OCI-LY1 (cell line): ENCODE measurements around the gene PHLDA2.

Experiments used
- CTCF ChIP-seq: fragments of 200-600 bp; sonication (generic), shearing (Covaris generic); IDR thresholded peaks from 2 replicates; pipeline ENCODE4 v1.5.1; 2017; ENCODE audit warnings: mild to moderate bottlenecking, antibody characterized with exemption, low read length, moderate library complexity, mixed read lengths
- EZH2 ChIP-seq: fragments of 200-600 bp; sonication (generic), shearing (Covaris generic); IDR thresholded peaks from 2 replicates; pipeline ENCODE4 v1.8.0; 2017; ENCODE audit warnings: borderline replicate concordance, mixed run types, mild to moderate bottlenecking, antibody characterized with exemption, low read length, moderate library complexity, mixed read lengths

- TF ChIP-seq CTCF (no peak), EZH2 (no peak)
These were observed 13.9 kb upstream of the PHLDA2 start for GRCh38 chr11:2942872-2943710.
